Fibroblast of skin of right quadriceps (primary cell): ENCODE measurements around the gene AUTS2.
A peak's percentile ranks its signal among the peaks of the same experiment; 100 is the strongest.

ENCODE experiments used
- DNase-seq: peaks from one replicate; pipeline ENCODE4 v3.0.0-alpha.2; 2013

AUTS2 gene

GRCh38 chr7:69736126-69736810 lies 138.0 kb downstream of the AUTS2 start:
- peak; percentile 54 for DNase-seq

- DNase-seq: peak; percentile 64
Measured at GRCh38 chr7:69738396-69738951, 140.2 kb downstream of the AUTS2 start.

- DNase-seq: no peak
Measured at GRCh38 chr7:69739190-69739589, 140.9 kb downstream of the AUTS2 start.

- peak; percentile 40 for DNase-seq
Measured at GRCh38 chr7:69739931-69740431, 141.7 kb downstream of the AUTS2 start.

- no peak for DNase-seq
Measured at GRCh38 chr7:69742237-69742636, 144.0 kb downstream of the AUTS2 start.

GRCh38 chr7:69743436-69743835 lies 145.2 kb downstream of the AUTS2 start:
- DNase-seq: no peak

- DNase-seq: no peak
Measured at GRCh38 chr7:69744026-69744425, 145.8 kb downstream of the AUTS2 start.

- no peak for DNase-seq
Measured at GRCh38 chr7:69746383-69746782, 148.1 kb downstream of the AUTS2 start.

GRCh38 chr7:69747144-69747543 lies 148.9 kb downstream of the AUTS2 start:
- DNase-seq: no peak

- peak; percentile 35 for DNase-seq
Measured at GRCh38 chr7:69748530-69748929, 150.3 kb downstream of the AUTS2 start.

- no peak for DNase-seq
Measured at GRCh38 chr7:69749372-69749979, 151.2 kb downstream of the AUTS2 start.

GRCh38 chr7:69749994-69750393 lies 151.7 kb downstream of the AUTS2 start:
- no peak for DNase-seq

GRCh38 chr7:69751026-69751425 lies 152.8 kb downstream of the AUTS2 start:
- no peak for DNase-seq

GRCh38 chr7:69753981-69754380 lies 155.7 kb downstream of the AUTS2 start:
- DNase-seq: no peak

GRCh38 chr7:69754476-69754875 lies 156.2 kb downstream of the AUTS2 start:
- no peak for DNase-seq

GRCh38 chr7:69756235-69756634 lies 158.0 kb downstream of the AUTS2 start:
- DNase-seq: peak; percentile 51

GRCh38 chr7:69757528-69757927 lies 159.3 kb downstream of the AUTS2 start:
- DNase-seq: no peak

- DNase-seq: peak; percentile 75
Measured at GRCh38 chr7:69757981-69758430, 159.7 kb downstream of the AUTS2 start.

GRCh38 chr7:69759373-69759772 lies 161.1 kb downstream of the AUTS2 start:
- DNase-seq: no peak

GRCh38 chr7:69761290-69761922 lies 163.1 kb downstream of the AUTS2 start:
- peak; percentile 39 for DNase-seq

- DNase-seq: no peak
Measured at GRCh38 chr7:69762821-69763352, 164.6 kb downstream of the AUTS2 start.

- no peak for DNase-seq
Measured at GRCh38 chr7:69763513-69763912, 165.2 kb downstream of the AUTS2 start.

- DNase-seq: no peak
Measured at GRCh38 chr7:69764147-69764546, 165.9 kb downstream of the AUTS2 start.
